Measurements from ENCODE around the gene MAP4K4.

Gene MAP4K4

DNA sequence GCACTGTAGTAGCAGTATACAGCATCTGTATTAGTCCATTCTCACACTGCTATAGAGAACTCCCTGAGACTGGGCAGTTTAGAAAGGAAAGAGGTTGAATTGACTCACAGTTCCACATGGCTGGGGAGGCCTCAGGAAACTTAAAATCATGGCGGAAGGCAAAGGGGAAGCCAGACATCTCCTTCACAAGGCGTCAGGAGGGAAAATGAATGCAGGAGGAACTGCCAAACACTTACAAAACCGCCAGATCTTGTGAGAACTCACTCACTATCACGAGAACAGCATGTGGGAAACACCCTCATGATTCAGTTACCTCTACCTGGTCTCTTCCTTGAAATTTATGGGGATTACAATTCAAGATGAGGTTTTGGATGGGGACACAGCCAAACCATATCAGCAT, 25.4 kb downstream of the MAP4K4 start:
- DNase-seq (ENCODE audit: low read depth, low spot score) = no peak

DNA sequence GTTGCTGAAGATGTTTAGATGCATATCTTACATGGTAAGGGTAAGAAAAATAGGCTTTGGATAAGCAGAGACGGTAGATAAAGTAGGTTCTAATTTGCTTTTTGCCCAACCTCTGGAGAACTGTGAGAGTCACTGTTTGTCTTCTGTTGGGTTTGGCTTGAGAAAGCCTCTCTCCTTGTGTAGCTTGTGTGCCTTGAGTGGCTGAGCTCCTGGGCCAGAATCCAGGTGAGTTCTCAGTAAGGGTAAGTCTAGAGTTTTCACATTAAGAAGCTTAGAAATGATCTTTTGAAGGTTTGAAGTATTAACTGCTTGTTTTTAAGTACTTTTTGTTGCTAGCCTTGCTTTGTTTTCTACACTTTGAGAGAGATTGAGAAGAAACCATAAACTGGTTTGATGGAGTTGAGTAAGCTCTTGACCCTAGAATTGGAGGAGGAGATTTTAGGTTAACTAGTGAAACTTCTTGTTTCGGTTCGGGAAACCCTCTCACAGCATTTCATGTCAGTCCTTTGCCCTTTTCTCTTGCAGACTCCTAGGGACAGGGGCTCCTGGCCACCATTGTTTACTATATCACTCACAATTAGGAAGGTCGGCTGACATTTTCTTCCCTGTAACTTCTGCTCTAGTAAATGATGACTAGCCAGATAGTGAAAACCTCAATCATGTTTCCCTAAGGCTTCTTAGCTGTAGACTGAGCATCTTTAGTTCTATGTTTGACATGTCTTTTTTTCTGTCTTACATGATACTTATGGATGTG, 26.0 kb downstream of the MAP4K4 start:
- no peak for DNase-seq (ENCODE audit: low read depth, low spot score)

DNA sequence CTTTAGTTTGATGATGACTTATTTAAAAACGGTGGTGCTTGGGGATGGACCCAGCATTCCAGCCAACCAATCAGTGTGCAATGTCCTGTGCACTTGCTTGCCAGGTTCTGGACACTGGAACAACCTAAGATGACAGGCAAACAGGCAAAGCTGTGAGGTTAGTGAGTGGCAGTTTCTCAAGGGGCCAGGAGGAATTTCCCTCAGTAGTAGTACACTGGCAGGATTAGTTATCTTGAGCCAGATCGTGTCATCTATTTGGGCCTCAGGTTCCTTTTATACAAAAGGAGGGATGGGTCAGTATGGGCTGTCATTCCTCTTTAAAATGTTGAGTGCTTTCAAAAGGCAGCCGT, 26.6 kb downstream of the MAP4K4 start:
- no peak for DNase-seq (ENCODE audit: low read depth, low spot score)

DNA sequence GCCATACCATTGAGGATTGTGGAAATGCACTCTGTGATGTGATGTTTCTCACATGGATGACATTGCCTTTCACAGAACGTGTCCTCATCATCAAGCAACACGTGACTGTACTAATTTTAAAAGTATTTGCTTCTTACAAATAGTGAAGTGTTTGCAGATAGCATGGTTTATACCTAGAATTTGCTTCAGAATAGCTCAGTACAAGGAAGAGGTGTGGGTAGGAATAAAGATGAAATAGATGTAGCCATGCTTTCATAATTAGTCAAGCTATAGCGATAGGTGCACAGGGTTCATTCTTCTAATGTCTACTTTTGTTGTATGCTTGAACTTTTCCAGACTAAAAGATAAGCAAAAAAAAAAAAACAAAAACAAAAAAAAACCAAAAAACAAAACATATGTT, 27.5 kb downstream of the MAP4K4 start:
- DNase-seq (ENCODE audit: low read depth, low spot score) = no peak

DNA sequence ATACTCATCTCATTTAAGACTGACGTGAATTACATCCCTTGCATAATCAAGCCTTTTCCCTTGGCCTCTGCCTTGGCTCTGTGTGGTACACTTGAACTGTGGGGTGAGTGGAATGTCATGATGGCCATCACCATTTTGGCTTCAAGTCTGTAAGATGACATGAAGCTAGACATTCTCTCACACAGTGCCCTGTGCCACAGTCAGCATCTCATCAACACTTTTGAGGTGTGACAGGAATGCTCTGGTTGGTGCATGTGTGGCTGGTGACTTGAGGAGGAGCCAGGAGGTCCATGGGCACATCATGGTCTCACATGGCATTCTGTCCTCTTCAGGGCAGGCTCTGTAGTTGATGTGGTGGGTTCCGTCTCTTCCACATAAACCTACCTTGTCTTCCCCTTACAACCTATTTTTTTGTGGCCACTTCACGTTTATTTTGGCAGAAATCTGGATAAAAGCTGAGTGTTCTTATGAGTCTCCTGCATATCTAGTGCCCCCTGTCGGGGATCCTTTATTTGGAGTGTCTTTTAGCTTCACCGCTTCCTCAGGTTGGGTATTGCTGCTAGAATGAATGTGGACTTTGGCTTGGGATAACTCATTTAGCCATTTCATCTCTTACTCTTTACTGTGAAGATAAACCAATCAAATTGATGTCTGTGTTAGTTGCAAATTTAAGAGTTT, 28.1 kb downstream of the MAP4K4 start:
- peak; percentile 15 for DNase-seq (ENCODE audit: low read depth, low spot score)

DNA sequence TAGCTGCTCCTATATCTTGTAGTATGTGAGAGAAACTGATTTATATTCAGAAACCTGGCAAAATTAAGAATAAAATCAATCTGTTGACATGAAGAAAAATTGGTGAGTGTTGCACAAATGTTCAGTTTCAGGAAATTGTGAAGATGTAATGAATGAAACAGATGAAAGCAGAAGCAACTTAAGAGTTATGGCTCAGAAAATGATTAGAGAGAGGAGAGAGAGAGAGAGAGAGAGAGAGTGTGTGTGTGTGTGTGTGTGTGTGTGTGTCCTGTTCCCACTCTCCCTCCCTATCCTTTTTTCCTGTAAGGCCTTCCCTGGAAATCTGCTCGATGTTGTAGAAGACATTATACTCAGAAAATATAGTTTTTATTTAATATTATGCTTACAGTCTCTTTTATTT, 31.4 kb downstream of the MAP4K4 start:
- no peak for DNase-seq (ENCODE audit: low read depth, low spot score)

DNA sequence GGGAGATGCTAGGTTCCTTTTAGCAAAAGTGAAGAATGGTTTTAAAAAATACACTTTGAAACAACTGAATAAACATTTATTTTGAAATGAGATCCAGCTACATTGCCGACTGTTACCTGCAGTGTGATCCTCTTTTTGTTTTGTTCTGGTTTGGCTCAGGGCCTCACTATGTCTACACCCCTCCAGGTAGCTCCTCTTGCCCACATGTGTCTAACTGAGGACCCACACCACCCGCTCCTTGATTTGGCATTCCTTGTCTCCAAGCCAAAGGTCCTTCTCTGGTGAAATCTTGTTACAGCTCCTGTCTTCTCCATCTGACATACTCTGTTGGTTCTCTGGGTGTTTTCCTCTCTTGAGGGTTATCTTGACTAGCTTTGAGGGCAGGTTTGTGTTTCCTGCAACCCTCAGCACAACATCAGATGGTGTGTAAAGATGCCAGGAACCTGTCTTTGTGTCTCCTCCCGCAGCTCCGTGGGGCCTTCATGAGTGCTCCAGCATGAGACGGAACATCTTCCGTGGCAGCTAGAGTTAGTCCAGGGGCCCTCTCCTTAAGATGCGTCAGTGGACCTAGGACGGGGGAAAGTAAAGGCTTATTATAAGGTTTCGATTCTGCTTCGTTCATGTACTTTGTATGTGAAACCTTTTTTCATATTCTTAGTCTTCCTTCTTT, 32.1 kb downstream of the MAP4K4 start:
- DNase-seq (ENCODE audit: low read depth, low spot score) = no peak

DNA sequence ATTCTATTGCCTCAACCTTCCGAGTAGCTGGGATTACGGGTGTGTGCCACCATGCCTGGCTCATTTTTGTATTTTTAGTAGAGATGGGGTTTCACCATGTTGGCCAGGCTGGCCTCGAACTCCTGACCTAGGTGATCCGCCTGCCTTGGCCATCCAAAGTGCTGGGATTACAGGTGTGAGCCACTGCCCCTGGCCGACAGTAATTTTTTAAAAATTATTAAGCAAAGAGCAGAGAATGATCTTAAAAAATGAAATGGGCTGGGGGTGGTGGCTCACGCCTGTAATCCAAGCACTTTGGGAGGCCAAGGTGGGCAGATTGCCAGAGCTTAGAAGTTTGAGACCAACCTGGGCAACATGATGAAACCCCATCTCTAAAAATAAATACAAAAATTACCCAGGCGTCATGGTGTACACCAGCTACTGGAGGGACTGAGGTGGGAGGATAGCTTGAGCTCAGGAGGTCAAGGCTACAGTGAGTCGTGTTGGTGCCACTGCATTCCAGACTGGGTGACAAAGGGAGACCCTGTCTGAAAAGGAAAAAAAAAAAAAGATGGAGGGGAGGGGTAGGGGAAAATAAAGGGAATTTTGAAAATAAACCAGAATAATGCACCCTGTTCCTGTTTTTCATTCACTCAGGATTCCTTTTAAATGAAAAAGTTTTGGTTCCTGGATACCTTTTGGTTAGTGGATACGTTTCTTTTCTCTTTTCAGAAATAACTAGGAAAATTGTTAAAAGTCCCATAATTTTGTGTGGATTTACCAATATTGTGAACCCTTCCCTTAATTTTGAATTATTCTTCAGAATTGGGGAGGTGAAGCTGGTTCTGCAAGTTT, 33.9 kb downstream of the MAP4K4 start:
- no peak for DNase-seq (ENCODE audit: low read depth, low spot score)

DNA sequence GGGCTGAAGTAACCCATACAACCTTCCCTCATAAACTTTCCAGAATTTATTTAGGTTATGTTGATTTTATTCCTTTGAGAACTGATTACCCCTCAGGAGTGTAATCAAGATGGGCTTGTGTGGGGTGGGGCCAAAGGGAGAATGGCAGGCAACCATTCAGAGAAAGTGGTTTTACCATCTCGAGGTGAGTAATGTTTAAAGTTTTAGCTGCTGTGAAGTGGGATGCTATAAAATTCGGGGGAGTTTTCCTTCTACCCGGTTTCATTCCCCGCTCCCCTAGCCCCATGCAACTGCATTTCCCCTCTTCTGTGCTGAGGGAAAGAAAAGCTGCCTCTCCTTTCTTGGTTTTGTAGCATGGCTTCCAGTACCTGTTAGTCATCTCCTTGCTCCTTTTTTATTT, 34.7 kb downstream of the MAP4K4 start:
- no peak for DNase-seq (ENCODE audit: low read depth, low spot score)

DNA sequence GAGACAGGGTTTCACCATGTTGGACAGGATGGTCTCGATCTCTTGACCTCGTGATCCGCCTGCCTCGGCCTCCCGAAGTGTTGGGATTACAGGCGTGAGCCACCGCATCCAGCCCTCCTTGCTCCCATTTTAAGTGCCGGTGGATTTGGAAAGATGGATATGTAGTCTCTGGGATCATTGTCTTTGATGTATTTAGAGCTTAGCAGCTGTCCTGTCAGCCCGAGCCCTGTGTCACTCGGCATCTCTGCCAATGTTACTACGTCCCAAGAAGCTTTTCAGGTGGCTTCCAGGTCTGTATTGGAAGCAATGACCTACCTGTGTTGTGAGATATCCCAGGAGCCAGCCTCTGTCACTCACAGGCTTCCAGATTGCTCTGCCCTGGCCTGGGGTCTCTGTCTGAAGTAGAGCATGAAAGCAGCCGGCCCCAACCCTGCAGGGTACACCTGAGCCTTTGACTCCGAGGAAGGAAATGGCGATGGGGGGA, 35.3 kb downstream of the MAP4K4 start:
- no peak for DNase-seq (ENCODE audit: low read depth, low spot score)

DNA sequence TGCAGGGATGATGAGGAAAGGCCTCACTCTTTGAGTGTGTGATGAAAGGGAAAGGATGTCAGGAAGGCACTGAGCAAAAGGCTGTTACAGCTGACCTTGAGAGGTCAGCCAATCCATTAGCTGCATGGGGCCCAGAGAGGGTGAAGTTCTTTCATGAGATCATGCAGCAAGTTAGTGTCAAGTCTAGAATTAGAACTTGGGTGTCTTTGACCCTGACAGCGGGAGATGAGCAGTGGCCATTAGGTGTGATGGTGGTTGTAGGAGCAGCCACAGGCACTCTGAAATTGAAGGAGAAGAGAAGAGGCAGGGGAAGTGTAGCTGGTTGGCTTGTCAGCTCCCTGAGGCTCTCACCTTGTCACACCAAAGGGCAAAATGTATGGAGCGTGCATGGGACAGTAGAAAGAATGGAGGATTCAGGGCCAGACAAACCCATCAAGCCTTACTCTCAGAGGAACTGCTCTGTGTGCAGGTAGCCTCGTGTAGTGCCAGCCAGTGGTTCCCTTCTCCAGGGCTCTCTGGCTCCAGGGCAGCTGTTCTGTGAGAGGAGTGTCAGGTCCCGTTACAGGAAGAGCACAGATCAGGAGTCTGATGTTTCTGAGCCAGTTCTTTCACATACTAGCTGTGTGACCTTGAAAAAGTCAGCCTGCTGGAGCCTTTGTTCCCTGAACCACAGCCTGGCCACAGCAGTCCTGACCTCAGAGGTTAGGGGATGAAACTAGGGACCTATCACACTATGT, 35.9 kb downstream of the MAP4K4 start:
- DNase-seq (ENCODE audit: low read depth, low spot score) = no peak

DNA sequence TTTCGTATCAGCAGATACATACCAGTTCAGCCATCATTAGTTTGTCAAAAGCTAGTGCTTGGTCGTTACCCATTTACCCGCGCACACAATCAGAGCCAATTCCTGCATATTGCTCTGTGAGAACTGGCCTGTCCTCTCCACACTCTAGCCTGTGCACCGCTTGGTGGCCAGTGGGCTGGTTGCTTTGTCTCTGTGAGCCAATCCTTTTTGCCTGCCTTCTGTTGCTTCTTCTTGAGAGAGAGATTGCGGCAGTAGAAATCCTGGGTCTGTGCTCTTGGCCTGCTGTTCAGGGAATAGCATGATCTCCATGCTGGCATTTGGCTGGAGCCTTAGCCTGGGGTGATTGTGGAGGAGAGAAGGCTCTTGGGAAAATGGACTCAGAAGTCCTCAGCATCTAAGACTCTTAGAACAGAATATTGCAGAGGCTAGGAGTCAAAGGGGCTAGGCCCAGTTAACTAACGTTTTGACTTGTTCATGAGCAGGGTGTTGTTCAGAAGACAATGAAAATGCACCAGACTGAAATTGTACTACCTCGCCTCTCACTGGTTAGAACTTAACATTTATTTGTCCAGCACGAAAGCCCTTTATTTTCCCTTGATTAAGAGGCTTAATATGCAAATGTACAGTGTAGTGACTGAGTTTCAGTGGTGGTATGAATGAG, 37.1 kb downstream of the MAP4K4 start:
- DNase-seq (ENCODE audit: low read depth, low spot score) = no peak

DNA sequence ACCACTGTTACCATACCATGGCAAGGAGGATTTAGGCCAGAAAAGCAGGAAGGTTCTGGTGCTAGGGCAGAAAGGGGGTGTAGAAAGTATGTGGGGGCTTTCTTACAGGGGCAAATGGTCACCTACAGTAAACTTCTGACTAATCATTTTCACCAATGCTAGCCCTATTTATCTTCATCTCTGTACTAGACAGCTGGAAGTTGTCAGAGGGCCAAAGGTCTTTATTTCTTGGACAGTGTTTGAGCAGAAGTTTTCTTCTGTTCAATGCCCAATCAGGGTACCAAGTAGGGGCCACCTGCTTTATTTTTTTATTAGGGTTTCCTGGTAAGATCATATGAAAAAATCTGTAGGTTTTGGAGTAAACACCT, 37.6 kb downstream of the MAP4K4 start:
- no peak for DNase-seq (ENCODE audit: low read depth, low spot score)

DNA sequence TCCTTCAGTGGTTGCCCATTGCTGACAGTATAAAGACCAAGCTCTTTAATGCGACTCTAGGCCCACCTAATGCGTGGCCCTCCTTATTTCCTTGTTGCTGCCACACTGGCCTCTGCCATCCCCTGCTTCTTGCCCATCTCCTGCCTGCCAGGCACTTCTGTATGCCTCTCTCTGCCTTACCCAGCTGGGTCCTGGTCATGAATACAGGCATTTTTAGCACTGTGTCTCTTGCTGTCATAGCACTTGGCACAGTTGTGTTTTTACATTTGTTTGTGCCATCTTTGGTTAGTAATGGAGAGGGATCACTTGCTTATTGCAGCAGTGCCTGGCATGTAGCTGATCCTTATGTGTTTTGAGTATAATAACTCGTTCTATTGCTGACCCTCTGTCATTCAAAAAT, 38.7 kb downstream of the MAP4K4 start:
- DNase-seq (ENCODE audit: low read depth, low spot score) = no peak

DNA sequence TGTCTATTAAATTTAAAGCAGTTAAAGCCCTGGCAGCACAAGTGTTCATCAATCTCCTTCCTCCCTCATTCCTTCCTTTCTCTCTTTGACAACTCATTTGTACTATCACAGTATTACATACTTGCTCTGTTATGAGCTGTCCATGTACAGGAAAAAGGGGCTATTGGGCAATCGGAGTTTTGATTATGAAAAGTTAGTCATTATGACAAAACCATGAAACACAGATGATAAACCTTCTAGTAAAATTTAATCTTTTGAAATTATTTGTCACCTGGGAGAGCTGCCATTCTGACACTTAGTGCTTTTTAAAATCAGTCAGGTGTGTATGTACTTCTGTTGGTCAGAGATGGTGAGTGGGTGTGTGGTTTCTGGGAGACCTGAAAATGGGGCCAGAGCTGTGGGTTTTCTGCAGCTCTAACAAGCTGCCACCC, 39.4 kb downstream of the MAP4K4 start:
- no peak for DNase-seq (ENCODE audit: low read depth, low spot score)

DNA sequence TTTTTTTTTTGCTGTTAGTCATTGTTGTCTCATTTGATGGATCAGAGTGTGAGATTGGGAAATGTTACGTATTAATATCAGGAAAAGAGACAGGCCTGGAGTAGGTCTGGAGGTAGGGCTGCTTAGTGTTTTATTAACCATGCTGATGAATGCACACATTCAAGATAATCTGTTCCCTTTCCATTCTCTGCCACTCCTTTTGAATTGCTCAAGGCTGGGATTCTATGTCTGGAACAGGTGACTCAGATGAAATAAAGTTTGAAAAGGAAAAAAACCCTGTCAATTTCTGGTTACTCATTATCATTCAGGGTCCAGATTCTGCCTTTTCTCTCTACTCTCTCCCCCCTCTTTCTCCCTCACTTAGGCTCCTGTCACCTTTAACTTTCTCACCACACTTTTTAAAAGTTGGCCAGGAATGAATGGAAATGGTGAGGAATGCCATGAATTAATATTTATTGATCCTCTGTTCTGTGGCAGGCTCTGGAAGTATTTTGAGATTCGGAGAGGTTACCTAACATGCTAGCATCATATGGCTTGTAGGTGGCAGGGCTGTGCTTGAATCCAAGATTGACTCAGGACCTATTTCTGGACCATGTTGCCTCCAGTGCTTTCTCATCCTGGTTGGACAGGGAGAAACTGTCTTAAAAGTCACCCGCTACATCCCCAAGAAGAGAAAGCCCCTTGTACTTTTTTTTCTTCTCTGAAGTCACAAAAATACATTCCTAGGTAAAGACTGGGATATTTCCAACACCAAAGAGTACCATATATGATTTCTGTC, 40.2 kb downstream of the MAP4K4 start:
- no peak for DNase-seq (ENCODE audit: low read depth, low spot score)

DNA sequence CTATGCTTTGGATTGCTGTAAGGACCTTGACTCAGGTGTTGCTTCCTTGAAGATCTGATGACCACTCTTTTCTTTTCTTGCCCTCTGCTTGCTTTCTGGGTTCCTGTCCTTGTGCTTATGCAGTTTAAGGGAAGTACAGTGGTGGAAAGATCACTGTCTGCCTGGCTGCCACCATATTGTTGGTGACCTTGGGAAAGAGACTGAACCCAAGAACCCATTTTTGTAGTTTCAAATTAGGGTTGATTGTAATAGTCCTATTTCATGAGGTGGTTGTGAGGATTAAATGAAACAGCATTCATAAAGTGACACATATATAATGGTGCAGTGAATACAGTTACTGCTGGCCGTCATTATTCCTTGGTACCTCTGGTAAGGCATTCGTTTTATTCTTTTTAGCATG, 41.1 kb downstream of the MAP4K4 start:
- no peak for DNase-seq (ENCODE audit: low read depth, low spot score)

DNA sequence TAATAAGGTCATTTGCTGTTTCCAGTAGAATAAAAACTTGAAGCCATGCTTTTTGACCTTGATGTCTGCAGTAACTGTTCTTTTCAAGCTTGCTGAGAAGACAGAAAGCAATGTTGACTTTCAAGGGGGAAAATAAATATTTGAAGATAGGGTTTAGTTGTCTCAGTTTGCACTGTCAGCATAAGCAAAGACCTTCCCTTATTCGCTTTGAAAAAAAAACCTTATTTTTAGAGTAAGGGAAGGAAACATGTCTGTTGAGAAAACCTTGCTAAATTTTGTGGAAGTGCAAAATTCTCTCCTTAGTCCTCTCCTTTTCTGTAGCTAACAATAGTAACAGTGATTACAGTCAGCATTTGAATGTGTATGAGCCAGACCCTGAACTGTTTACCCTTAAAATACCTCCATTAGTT, 43.1 kb downstream of the MAP4K4 start:
- no peak for DNase-seq (ENCODE audit: low read depth, low spot score)

DNA sequence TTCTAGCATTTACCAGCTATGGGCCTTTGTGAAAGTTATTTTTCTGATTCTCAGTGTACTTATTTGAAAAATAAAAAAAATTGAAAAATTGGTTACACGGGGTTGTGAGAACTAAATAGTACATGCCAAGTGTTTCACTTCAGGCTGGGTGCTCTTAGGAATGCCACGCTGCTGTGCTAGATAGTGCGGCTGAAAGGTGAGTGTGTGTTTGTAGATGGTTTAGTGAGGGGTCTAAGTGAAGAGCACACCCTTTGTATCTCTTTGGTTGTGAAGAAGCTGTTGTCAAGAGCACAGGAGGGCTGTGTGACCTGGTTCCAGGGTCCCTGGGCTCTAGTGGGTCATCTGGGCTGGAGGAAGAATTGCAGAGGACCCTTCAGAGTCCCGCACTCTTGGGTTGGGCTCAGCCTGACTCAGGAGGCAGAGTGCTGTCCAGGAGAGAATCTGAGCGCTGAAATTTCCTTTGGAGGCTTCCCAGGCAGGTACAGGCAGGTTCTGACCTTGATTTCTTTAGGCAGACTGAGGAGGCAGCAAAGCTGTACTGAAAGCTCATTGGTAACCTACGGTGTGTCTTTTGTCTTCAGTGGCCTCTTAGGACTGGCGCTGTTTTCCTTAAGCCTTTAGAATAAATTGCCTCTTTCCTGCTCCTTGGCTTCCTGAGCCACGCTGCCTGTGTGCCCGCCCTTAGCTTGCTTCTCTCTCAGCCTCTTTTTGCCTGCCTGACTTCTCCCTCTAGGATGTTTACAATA, 44.4 kb downstream of the MAP4K4 start:
- peak; percentile 80 for DNase-seq (ENCODE audit: low read depth, low spot score)
